Activated naive CD8-positive, alpha-beta T cell treated with anti-CD3 and anti-CD28 coated beads, Interleukin-2, amount 50 U/mL, for 16 hours (primary cell): ENCODE measurements around the gene MERTK.
"Not testable (repeated sequence)": the region's sequence is repeated elsewhere in the genome, so short reads cannot be mapped to it uniquely, and the experiment has no call there.

Experiments used
- DNase-seq: peaks from one replicate; pipeline ENCODE4 v3.0.0-alpha.2; 2020; ENCODE audit warnings: low read depth, low spot score

Gene MERTK

DNA sequence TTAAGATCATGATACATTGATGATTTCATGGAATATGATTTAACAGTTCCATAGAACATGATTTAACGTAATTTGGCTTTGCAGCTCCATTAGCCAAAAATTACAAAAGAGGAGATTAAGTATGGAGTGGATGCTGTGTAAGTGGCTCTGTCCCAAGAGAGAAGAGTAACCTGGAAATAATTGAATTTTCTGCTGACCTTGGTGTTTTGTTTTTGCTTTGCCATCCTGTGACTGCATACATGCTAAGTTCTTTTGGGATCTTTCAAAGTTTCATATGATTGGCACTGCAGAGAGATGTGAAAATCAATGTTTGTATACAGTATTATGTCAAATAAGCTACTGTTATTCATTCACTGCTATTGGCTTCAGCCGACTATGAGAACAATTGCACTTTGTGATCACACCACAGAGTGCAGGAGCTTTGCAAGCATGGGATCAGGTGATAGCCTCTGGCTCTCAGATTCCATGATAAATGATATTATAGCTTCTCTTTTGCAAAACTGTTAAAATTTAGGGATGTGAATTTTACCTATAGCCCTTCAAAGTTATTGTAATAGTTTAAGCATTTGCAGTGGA lies 110.6 kb downstream of the MERTK start:
- DNase-seq, result no peak

DNA sequence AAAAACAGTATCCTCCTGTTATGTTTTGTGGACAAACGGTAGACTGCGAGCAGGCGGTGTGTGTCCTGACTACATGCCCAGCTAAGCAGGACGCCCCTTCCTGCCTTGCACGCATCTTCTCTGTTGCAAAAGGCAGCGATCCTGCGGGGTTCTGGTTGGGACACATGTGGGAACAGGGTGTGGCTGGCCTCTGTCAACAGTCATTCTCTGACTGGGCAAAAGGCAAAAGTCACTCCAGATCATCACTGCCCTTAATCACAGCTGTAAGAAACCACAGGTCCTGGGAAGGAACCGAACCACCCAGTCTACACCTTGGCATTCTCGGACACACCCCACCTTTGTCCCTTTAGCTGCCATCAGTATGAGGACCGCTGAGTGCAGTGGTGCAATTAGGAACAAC lies 112.3 kb downstream of the MERTK start:
- no peak for DNase-seq

DNA sequence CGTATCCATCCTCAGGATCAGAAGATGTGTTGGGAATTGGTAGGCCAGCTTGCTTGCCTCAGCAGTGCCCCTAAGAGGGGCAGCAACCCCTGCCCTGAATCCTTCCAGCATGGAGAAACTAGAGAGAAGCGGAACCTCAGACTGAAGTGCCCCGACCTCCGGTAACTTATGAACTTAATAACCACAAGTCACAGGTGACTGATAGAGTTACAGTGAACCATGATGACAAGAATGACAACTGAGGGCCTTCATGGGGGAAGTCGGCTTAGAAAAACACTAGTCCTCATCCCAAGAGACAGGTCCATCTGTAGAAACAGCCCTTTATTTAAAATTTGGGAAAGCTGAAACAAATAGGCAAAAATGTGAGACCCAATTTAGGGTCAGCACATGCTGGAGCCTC lies 114.1 kb downstream of the MERTK start:
- no peak for DNase-seq

DNA sequence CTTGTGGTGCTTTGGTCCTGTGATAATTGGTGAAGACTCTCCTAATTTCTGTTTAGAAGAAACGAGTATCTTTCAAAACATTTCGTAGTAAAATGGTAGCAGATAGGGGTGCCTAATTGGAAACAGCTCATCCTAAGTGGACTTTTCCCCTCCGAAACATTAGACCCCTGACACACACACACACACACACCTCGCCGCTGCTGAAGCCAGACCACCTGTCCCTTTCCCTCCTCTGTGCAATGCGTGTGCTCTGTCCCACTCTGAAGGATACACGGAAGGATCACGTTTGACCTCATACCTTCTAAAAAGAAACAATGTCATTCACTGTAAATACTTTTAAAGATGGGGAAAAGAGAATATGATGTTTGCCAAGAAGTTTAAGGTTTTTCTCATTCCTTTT lies 120.4 kb downstream of the MERTK start:
- DNase-seq, result no peak

DNA sequence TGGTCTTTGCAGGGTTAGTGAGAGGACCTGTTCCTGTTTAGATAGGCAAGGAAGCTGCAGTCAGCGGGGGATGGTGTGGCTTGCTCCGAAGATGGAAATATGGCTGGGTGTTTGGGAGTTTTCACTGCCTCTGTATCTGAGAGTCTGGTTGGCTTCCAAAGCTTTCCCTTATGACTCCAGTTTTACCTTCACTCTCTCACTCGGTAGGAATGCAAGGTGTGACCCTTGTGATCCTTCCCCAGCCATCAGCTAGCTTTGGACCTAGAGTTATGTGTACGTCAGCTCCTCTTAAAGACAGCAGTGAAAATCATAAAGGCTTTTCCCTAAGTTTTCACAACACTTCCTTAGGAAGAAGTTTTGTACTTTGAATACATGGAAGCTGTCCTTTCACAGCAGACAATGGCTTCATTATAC lies 121.2 kb downstream of the MERTK start:
- DNase-seq, result no peak

DNA sequence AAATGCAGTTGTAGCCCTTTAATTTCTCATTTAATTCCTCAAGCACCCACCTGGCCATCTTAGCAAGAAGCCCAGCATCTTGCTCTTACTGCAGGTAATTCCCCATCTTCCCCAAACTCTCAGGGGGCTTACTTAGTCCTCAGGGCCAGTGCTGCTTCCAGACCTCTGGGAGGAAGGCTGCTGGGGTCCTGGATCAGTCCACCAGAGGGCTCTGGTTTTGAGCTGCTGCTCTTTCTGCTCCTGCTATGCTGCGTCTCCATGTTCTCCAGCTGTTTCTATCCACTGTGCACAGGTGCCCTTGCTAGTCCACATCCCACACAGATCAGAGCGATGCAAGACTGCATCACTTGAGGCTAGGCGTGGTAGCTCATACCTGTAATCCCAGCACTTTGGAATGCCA lies 122.2 kb downstream of the MERTK start:
- no peak for DNase-seq

DNA sequence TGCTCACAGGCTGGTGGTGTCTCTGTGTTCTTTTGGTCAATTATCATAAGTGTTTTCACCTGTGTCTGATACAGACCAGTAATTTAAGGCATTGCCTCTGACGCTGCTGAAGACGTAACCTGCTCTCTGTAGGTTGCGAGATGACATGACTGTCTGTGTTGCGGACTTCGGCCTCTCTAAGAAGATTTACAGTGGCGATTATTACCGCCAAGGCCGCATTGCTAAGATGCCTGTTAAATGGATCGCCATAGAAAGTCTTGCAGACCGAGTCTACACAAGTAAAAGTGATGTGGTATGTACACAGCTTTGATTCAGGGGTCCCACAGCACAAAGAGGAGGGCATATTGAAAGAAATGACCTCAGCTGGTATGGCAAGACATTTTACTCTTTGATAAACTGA lies 122.9 kb downstream of the MERTK start:
- no peak for DNase-seq

DNA sequence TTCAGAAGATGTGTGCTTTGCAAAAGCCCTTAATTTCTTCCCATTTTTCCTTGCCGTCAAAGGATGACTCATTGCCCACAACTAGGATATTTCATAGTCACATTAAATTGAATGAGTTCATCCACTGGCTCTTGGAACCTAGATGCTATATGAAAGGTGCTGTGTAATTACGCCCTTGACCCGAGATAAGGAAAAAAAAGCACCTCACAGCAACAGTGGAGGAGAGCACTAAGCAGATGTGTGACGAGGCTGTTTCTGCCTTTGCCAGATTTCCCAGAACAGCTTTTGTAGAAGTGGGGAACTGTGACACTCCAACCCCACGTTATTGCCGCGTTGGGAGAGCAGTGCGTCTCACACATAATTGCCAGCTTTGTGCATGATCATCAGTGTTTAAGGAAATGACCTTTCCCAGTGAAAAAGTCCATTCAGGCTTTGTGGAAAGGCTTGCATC lies 123.4 kb downstream of the MERTK start:
- no peak for DNase-seq

DNA sequence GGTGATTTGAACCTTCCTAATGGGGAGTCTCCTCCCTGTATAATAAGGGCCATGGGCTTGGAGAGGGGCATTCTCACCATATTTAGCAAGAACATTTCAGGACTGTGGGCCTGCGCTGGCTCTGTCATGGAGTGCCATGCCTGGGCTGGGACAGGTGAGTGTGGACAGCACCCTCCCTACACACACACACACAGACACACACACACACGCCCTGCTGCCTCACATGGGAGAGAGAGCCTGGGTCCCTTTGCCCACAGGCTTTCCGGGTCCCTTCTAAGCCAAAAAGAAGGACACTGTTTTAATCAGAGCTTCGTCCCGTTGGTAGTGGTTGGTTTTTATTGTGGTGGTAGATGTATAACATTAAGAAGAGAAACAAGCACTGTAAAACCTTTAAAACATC lies 125.3 kb downstream of the MERTK start:
- no peak for DNase-seq

DNA sequence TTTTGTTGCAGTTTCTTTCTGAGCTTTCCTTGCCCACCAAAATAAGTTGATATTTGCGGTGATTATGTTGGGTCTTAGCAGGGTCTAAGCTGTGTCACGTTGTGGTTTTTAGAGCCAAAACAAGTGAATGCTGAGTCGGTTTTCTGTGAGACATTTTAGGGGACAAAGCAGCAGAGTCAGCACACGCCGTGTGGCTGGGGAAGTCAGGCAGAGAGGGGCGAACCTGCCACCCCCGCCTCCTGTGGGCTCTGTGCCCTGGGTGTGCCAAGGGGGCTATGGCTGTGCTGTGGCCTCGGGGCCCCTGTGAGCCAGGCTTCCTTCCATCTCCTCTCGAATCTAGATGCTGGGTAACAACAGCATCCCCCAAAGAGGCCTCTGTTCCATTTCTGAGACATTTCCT lies 125.8 kb downstream of the MERTK start:
- no peak for DNase-seq

DNA sequence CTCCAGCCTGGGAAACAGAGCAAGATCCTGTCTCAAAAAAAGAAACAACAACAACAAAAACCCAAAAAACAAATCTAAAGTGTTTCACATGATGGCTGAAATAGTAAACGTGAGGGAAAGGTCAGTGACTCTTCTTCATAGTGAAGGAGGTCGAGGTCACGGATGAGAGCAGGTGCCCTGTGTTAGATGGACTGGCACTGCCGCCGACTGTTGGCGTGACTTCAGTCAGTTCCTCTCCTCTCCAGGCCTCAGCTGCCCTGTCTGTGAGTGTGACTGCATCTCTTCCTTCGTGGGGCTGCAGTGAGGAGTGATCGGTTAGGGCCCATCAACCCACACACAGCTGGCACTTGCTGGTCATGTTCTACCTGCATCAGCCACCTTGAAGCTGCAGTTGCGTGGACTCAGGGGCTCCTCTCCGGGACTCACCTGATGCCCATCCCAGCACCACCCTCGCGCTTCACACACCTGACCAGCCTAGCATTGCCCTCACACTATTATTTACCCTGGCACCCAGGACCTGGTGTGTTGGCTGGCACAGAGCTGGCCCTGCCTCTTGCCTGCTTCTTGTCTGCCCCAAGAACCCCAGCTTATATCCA lies 126.6 kb downstream of the MERTK start:
- no peak for DNase-seq

DNA sequence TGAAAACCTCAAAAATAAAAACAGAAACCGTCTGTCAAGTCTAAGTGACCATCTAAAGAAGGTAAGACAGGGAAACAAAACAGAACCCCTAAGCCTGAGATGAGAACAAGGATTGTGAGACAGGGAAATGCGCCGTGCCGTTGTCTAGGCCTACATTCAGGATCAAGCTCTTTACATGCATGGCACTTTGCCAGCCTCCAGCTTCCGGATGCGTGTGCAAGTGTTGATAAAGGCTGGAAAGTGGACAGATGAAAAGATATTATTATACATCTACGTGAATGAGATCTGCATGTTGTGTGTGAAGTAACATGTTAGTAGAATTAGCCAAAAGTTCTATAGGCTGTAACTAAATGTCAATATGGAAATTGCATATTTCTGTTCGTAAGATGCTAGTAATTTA lies 128.1 kb downstream of the MERTK start:
- no peak for DNase-seq

DNA sequence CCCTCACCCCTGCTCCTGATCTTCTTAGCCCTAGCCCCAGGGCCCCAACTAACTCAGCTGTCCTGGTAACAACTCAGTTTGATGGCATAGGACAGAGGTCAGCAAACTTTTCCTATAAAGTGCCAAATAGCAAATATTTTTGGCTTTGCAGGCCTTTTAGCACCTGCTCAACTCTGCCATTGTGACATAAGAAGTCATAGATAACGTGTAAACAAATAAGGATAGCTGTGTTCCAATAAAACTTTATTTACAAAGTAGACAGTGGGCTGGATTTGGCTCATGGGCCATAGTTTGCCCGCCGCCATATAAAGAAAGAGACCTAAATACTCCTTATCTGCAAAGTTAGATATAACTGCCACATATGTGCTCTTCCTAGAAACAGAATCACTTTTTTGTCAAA lies 129.4 kb downstream of the MERTK start:
- no peak for DNase-seq

DNA sequence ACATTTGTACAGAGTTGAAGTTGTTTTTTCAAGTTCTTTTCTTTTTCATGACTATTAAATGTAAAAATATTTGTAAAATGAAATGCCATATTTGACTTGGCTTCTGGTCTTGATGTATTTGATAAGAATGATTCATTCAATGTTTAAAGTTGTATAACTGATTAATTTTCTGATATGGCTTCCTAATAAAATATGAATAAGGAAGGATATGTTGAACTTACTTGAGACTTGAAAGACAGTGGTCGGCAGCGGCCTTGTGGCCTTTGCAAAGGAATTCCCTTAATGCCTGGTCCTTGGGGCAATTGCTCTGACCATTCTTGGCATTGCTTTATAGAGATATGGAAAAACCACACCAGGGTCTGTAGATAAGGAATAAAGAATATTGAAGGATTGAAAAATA lies 130.8 kb downstream of the MERTK start:
- no peak for DNase-seq

DNA sequence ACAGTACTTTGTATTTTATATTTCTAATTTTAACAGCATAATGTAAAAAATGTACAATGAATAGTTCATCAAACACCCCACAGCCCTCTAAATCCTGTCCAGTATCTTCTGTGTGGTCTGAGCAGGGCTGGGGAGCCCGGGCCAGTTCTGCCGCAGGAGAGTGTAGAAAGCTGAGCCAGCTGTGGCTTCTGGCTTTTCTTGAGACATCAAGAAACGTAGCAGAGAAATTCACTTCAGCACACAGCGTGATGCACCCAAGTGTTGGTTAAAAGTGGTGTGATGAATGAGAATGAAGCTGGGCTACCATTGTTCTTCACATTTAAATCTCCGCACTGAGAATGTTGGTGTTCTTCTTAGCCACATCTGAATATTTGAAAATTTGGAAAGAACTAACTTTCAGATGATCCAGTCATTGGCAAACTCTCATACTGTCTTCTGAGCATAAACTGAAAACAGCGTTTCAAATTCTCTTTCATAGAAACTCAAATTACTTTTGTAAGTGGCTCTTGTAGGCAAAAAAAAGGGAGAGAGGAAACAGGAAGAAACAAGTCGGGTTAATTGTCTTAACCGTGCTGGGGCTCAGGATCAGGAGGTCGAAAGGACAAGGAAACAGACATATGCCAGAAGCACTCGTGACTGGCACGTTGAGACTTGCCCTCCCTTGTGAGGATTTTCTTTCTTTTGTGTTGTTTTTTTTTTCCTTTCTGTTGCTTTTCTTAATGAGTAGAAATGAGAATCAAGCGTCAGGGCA lies 133.2 kb downstream of the MERTK start:
- no peak for DNase-seq

DNA sequence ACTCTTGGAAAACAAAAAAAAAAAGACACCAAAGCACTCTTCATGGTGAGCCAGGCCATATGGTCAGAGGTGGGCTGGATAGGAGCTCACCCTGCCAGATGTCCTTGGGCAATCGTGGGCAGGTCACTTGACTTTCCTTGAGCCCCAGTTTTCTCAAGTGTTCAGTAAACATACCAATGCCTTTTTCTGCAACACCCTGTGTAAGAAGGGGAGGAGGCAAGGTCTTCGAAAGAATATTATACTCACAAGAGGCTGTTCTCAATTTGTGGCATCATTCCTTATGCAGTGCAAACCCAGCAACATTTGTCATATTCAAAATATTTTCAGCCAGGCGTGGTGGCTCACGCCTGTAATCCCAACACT lies 133.8 kb downstream of the MERTK start:
- no peak for DNase-seq

DNA sequence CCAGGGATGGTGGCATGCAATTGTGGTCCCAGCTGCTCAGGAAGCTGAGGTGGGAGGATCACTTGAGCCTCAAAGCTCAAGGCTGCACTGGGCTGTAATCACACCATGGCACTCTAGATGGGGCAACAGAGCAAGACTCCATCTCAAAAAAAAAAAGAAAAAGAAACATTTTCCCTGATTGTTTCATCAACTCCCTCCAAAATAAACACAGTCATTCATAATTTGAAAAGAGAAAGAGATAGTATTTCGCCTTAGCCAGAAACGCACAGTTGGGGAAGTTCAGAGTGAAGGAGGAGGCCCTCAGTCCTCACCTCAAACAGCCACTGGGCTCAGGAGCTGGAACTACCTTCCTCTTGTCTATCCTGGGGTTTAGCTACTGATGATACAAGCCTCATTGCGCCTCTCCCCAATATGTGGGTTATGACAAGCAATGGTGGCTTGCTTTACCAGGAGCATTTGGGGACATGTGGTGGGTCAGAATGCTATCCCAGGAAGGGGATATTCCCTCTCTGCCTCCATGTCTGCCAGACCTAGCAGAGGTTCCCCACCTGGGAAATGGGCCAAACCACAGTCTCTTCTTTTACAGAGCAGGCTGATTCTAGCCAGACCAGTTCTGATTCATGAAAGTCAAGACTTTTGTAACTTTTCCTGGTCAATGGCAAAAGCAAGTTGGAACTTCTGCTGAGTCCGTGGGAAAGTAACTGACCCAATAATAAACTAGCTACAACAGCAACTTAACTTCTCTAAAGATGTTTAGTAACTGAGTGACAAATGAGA lies 134.5 kb downstream of the MERTK start:
- no peak for DNase-seq

DNA sequence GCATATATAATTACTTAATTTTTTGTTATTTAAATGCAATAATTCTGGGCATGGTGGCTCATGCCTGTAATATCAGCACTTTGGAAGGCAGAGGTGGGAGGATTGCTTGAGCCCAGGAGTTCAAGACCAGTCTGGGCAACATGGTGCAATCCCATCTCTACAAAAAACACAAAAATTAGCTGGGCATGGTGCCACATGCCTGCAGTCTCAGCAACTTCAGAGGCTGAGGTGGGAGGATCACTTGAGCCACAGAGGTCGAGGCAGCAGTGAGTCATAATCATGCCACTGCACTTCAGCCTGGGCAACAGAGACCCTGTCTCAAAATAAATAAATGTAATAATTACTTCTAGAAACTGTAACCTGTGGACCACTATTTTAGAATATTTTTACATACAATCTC lies 135.2 kb downstream of the MERTK start:
- DNase-seq, result no peak

DNA sequence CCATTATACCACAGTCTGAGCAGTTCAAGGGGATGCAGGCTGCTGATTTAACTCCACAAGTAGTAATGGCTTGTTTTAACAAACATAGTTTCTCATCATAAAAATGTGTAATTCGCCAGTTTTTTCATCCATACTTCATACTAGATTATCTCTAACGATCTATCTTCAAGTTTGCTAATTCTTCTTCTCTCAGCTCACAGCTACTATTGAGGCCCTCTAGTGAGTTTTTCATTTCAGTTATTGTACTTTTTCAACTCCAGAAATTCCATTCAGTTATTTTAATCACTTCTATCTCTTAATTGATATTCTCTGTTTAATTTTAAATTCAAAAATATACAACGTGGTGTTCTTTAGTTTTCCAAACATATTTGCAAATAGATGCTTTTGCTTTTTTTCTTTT lies 136.5 kb downstream of the MERTK start:
- no peak for DNase-seq

DNA sequence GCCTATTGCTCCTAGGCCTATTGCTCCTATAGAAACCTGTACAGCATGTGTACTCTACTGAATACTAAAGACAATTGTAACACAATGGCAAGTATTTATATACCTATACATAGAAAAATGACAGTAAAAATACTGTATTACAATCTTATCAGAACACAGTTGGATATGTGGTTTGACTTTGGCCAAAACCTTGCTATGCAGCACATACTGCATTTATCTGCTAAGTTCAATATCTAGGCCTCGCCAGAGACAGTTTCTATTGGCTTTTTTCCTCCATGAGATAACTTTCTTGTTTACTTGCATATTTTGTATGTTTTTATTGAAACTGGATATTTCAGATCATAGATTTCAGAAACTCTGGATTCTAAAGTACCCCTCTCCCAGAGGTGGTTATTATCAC lies 137.4 kb downstream of the MERTK start:
- DNase-seq, result no peak

DNA sequence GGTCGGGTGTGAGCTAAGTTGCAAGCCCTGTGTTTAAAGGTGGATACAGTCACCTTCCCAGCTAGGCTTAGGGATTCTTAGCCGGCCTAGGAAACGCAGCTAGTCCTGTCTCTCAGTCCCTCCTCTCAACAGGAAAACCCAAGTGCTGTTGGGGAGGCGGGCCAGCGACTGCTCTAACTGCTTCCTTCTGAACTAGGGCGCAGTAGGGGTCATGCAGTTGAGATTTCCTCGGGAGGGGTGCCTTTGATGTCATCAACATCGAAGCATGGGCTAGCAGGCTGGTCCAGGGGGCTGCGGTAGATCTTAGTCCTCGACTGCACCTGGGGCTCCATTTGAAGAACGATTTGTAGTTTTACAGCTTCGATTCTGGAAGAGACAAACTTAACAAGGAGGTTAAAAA lies 141.1 kb downstream of the MERTK start:
- not testable (repeated sequence) for DNase-seq

DNA sequence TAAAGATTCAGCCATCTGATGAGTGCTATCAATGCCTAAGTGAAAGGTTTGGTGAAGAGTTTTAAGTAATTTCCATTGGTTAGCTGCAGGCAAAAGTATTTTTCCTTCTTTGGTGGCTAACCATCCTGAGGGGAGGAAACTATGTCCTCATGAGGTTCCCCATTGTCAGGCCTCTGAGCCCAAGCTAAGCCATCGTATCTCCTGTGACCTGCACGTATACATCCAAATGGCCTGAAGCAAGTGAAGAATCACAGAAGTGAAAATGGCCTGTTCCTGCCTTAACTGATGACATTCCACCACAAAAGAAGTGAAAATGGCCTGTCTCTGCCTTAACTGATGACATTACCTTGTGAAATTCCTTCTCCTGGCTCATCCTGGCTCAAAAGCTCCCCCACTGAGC lies 141.7 kb downstream of the MERTK start:
- DNase-seq, result not testable (repeated sequence)

DNA sequence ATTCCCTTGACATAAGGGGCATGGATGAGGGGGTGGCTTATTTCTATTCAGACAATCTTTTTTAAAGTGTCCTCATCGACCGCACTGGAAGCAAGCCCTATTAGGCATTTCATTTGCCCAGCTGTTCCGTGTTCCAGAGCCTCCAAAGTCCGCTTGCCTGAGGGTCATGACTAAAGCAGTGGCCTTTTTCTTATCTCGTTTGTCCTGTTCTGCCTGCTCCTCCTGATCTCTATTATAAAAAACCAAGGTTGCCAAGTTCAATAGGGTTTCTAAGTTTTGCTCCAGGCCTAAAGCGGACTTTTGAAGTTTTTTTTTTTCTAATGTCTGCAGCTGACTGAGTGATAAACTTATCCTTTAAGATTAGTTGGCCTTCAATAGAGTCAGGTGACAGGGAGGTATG lies 143.1 kb downstream of the MERTK start:
- DNase-seq, result not testable (repeated sequence)
